Measurements from ENCODE around the gene KANSL1L. TPM values are rescaled to one million over a fixed set of nuclear protein-coding genes. Genes with fewer than 3 reads are reported as not detected.

The KANSL1L gene
- total RNA-seq, 1 donor from 2014 or later: 21.0 TPM

DNA sequence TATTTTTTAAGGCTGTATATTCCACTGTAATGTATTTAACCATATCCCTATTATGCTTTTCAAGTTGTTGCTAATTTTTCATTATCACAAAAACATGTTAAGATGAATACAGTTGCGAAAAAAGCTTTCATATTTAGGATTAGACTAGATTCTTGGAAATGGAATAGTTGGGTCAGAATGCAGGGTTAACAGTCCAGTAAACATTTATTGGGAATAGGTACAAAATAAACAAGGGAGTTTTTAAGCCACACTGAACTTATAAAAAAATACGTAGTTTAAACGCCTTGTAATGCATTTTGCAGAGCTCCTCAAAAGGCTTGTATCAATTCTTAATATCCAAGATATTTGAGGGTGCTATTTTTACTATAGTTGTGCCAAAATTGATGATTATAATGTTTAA is 133.1 kb downstream of the KANSL1L start:
- peaks cover 7% of the 10 kb centered on the region for H3K36me3 Mint-ChIP-seq (ENCODE audit: unreplicated experiment)
- no peaks in the 10 kb centered on the region for H3K4me1 Mint-ChIP-seq (ENCODE audit: unreplicated experiment)
- no peaks in the 10 kb centered on the region for H3K9me3 Mint-ChIP-seq (ENCODE audit: unreplicated experiment)
- TF ChIP-seq, protein P1, sequence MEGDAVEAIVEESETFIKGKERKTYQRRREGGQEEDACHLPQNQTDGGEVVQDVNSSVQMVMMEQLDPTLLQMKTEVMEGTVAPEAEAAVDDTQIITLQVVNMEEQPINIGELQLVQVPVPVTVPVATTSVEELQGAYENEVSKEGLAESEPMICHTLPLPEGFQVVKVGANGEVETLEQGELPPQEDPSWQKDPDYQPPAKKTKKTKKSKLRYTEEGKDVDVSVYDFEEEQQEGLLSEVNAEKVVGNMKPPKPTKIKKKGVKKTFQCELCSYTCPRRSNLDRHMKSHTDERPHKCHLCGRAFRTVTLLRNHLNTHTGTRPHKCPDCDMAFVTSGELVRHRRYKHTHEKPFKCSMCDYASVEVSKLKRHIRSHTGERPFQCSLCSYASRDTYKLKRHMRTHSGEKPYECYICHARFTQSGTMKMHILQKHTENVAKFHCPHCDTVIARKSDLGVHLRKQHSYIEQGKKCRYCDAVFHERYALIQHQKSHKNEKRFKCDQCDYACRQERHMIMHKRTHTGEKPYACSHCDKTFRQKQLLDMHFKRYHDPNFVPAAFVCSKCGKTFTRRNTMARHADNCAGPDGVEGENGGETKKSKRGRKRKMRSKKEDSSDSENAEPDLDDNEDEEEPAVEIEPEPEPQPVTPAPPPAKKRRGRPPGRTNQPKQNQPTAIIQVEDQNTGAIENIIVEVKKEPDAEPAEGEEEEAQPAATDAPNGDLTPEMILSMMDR (IDR thresholded peaks at IDR 0.05): no peak
- no peak for DNase-seq (ENCODE audit: extremely low spot score, unreplicated experiment)
- H3K27ac Mint-ChIP-seq (ENCODE audit: unreplicated experiment): no peak overlapping the region
- no peak overlapping the region for H3K4me3 Mint-ChIP-seq (ENCODE audit: unreplicated experiment)
- no peaks in the 10 kb centered on the region for H3K27me3 Mint-ChIP-seq (ENCODE audit: unreplicated experiment)

DNA sequence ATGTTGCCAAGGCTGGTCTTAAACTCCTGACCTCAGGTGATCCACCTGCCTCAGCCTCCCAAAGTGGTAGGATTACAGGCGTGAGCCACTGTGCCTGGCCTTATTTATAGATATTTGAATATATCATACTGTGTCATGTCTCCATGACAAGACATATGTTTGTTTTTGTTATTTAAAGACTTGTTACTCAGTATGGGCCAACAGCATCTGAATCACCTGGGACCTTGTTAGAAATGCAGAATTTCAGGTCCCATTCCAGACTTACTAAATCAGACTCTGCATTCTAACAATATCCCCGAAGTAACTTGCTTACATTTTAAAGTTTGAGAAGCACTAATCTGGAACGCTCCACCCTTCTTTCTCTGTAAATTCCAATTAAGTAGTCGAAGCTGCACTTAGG is 135.5 kb downstream of the KANSL1L start:
- Mint-ChIP-seq H3K4me1 (ENCODE audit: unreplicated experiment) (no peaks in the 10 kb centered on the region), H3K9me3 (ENCODE audit: unreplicated experiment) (no peaks in the 10 kb centered on the region), H3K36me3 (ENCODE audit: unreplicated experiment) (peaks cover 5% of the 10 kb centered on the region), H3K4me3 (ENCODE audit: unreplicated experiment) (no peak overlapping the region), H3K27me3 (ENCODE audit: unreplicated experiment) (no peaks in the 10 kb centered on the region), H3K27ac (ENCODE audit: unreplicated experiment) (no peak overlapping the region)
- TF ChIP-seq, protein P1 (IDR thresholded peaks at IDR 0.05): no peak
- no peak for DNase-seq (ENCODE audit: extremely low spot score, unreplicated experiment)

DNA sequence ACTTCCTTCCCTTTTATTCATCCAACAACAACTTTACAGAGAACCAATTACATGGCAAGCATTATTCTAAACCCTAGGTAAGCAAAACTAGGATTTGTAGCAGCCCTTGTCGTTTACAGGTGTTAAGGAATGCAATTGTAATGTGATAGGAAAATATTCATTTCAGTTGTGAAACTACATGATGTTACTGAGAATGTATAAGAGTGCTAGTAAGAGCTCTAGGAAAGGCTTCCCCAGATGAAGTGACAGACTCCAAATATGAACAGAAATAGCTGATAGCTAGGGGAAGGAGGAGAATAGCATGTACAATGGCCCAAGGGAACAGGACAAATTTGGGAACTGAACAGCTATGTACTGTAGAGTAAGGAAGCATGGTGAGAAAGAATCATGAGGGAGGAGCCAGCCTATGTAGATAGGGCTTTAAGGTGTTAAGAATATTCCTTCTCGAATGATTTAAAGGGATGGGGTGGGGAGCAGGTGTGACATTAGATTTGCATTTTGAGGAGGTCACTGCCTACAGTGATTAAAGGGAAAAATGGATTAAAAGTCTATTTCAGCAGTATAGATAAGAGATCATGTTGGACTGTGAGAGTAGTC is 137.0 kb downstream of the KANSL1L start:
- Mint-ChIP-seq H3K27me3 (ENCODE audit: unreplicated experiment) (no peaks in the 10 kb centered on the region), H3K4me1 (ENCODE audit: unreplicated experiment) (no peaks in the 10 kb centered on the region), H3K27ac (ENCODE audit: unreplicated experiment) (no peak overlapping the region), H3K4me3 (ENCODE audit: unreplicated experiment) (no peak overlapping the region), H3K9me3 (ENCODE audit: unreplicated experiment) (no peaks in the 10 kb centered on the region), H3K36me3 (ENCODE audit: unreplicated experiment) (peaks cover 11% of the 10 kb centered on the region)
- no peak for DNase-seq (ENCODE audit: extremely low spot score, unreplicated experiment)
- TF ChIP-seq, protein P1 (IDR thresholded peaks at IDR 0.05): no peak

DNA sequence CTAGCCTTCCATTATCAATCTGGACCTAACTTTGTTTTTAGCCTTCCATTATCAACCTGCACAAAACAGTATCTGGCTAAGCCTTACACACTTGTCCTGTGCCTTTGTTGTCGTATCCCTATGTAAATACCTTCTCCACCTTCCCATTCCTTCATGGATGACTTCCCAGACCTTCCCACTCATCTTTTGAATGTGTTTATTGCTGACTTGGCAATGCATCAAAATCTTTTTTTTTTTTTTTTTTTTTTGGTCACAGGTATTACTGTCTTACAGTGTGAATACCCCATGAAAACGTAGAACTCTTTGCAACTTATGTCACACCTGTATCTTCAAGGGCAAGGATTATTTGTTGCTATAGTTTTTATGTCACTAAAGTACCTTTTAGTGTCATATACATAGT is 143.0 kb downstream of the KANSL1L start:
- TF ChIP-seq, protein P1 (IDR thresholded peaks at IDR 0.05): no peak
- H3K4me1 Mint-ChIP-seq (ENCODE audit: unreplicated experiment): no peaks in the 10 kb centered on the region
- H3K9me3 Mint-ChIP-seq (ENCODE audit: unreplicated experiment): no peaks in the 10 kb centered on the region
- H3K27ac Mint-ChIP-seq (ENCODE audit: unreplicated experiment): no peak overlapping the region
- H3K27me3 Mint-ChIP-seq (ENCODE audit: unreplicated experiment): no peaks in the 10 kb centered on the region
- peaks cover 41% of the 10 kb centered on the region for H3K36me3 Mint-ChIP-seq (ENCODE audit: unreplicated experiment)
- DNase-seq (ENCODE audit: extremely low spot score, unreplicated experiment): no peak
- H3K4me3 Mint-ChIP-seq (ENCODE audit: unreplicated experiment): no peak overlapping the region

DNA sequence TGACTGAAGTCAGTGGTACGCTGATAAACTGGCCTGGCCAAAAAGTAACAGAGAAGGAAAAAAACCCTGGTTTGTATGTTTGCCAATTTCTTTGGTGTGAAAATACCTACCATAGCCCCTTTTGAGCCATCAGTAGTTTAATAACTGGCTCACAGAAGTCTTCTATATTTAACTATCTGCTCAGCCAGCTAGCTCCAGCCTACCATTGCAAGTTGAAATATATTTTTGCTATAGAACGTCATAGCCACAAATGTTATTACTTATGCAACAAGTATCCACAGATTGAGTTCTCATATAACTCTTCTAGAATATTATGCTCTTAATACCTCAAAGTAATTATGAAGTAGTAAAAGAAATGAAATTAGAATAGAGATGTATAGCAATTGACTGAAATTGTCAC is 143.6 kb downstream of the KANSL1L start:
- peaks cover 44% of the 10 kb centered on the region for H3K36me3 Mint-ChIP-seq (ENCODE audit: unreplicated experiment)
- DNase-seq (ENCODE audit: extremely low spot score, unreplicated experiment): no peak
- TF ChIP-seq, protein P1 (IDR thresholded peaks at IDR 0.05): no peak
- H3K27ac Mint-ChIP-seq (ENCODE audit: unreplicated experiment): no peak overlapping the region
- H3K4me3 Mint-ChIP-seq (ENCODE audit: unreplicated experiment): no peak overlapping the region
- no peaks in the 10 kb centered on the region for H3K9me3 Mint-ChIP-seq (ENCODE audit: unreplicated experiment)
- H3K27me3 Mint-ChIP-seq (ENCODE audit: unreplicated experiment): no peaks in the 10 kb centered on the region
- no peaks in the 10 kb centered on the region for H3K4me1 Mint-ChIP-seq (ENCODE audit: unreplicated experiment)
